HG03442 (cell line): ENCODE results near the gene DGKQ.
"Not testable (repeated sequence)": the region's sequence is repeated elsewhere in the genome, so short reads cannot be mapped to it uniquely, and the experiment has no call there.

Experiments used
- ATAC-seq: cut with Tn5 transposase; IDR thresholded peaks from one replicate; pipeline ENCODE4 v1.9.1; 2021; ENCODE audit warnings: mild to moderate bottlenecking, moderate library complexity; ENCODE audit not compliant: unreplicated experiment

The DGKQ gene

DNA sequence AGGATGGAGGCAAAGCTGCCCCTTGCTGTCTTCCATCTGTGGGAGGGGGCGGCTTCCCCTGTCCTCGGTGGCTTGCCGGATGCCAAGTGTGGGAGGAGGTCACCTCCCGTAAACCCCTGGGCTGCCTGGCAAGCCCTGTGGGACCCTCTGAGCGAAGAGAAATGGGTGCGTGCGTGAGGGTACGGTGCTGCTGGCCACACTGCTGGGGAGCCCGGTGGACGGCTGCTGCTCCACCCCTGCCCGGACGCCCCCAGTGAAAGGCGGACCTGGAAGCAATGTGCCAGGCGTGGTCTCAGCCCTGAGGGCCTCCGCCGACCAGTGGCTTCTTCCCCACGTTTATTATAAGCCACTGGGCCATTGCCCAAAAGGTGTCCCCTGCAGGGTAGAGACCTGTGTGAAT, 8.9 kb upstream of the DGKQ start:
- ATAC-seq, result no peak

DNA sequence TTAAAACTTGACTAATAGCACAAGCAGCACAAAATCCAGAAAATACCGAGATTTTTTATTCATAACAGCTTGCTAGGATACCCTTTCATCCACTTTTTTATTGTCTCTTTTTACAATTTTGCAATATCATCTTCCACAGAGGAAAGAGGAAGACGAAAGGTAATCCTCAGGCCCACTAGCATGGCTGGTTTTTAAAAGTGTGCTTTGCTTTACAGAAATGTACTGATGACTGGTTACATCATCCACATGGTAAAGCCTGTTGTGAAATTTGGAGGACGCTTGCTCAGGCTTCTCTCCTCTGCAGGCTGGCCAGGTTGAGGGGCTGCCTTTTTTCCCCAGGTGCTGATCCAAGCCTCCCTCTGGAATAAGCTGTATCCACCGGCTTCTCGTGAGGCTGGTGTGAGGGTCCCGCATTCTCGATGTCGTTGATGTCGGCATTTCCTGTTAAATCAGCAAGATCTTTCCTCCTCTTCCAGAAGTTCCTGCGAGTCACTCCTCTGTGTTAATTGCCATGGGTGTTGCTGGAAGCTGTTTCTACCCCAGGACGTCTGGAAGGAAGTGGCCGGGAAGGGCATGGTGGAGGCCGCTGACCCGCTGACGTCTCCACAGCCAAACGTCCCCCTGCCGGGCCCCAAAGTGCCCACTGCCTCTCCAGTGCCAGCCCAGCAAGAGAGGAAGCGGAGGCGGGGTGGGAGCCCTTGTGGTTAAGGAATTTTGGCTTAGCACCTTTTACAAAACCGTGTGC, 5.8 kb upstream of the DGKQ start:
- no peak for ATAC-seq

DNA sequence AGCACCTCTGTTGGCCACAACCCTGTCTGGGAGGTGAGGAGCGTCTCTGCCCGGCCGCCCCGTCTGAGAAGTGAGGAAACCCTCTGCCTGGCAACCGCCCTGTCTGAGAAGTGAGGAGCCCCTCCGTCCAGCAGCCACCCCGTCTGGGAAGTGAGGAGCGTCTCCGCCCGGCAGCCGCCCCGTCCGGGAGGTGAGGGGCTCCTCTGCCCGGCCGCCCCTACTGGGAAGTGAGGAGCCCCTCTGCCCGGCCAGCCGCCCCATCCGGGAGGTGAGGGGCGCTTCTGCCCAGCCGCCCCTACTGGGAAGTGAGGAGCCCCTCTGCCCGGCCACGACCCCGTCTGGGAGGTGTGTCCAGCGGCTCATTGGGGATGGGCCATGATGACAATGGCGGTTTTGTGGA, 2.6 kb upstream of the DGKQ start:
- not testable (repeated sequence) for ATAC-seq

DNA sequence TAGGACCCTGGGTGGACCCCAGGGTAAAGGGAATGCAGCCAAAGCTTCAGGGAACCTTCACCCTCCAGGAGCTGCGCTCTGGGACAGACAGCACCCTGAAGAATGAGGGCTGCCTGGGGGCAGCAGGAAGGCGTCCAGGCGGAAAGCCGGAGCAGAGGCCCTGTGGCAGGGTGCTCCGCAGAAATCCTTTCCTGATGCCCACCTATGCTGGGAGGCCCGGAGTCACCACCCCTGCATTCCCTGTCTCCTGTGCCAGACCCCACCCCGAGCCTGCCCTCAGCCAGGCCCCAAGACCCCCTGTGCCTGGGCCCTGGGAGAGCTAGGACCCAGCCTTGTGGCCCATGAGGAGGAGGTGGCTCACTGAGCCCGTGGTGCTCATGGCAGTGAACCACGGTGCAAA, 1.3 kb upstream of the DGKQ start:
- ATAC-seq, result no peak

DNA sequence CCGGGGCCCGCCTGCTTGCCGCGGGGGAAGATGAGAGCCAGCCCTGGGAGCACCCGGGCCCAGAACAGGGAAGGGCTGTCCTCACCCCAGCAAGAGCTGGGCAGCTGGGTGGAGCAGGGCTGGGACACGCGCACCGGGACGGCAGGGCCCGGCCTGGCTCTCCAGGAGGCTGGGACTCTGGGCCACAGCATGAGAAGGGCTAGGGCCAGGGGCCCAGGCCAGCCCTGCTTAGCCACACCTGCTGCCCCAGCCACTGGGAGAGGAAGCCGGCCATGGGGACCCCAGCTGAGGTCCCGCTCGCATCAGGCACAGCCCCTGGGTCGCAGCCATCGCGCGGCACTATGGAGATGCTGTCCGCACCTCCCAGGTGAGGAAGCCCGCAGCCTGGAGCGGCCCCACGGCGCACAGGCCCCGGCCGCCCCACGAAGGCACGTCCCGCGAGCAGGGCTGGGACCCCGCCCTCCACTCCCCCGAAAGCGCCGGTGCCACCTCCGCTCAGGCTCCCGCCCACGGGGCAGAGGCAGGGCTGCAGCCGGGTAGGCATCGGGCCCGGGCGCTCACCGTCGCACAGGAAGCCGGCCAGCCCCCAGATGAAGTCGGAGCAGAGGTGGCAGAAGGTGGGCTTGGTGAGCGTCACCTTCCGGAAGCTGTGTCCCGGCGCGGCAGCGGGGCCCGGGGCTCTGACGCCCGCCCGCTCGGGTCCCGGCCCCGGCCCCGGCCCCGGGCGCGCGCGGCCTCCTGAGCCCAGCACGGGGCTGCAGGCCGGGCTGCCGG, 531 bp downstream of the DGKQ start:
- peak; percentile 30 for ATAC-seq

DNA sequence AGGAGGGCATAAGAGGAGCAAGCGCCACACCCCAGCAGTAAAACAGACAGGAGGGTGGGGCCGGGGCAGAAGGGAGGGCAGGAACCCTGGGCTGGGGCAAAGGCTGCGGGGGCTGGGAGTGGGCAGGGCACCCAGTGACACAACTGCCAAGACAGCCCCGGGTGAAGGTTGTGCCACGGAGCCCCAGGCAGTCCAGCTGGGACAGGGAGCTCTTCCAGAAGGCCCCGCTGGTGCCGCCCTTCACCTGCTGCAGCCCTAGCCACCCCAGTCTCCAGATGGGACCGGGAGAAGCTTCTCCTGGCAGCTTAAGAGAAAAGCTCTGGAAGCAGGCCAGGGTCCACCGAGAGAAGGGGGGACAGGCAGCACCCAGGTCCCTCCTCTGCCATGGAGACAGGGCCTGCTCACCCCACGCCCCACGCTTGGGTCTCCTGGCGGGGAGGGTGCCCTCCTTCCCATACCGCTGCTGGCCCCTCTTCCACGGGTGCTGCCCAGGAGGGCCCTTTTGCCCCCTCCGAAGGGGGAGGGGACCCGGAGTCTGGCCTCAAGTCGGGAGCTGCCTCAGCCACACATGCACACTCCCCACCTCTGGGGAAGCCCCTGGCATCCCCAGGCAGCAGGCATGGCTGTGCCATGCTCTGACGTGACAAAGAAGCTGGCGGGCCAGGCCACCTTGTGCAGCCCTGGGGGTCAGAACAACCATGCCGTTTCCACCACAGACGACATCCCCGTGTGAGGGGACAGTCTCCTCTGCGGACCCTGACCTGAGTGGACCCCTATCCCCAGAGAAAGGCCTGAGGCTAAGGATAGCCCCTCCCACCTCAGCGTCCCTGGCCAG, 1.5 kb downstream of the DGKQ start:
- ATAC-seq, result no peak

DNA sequence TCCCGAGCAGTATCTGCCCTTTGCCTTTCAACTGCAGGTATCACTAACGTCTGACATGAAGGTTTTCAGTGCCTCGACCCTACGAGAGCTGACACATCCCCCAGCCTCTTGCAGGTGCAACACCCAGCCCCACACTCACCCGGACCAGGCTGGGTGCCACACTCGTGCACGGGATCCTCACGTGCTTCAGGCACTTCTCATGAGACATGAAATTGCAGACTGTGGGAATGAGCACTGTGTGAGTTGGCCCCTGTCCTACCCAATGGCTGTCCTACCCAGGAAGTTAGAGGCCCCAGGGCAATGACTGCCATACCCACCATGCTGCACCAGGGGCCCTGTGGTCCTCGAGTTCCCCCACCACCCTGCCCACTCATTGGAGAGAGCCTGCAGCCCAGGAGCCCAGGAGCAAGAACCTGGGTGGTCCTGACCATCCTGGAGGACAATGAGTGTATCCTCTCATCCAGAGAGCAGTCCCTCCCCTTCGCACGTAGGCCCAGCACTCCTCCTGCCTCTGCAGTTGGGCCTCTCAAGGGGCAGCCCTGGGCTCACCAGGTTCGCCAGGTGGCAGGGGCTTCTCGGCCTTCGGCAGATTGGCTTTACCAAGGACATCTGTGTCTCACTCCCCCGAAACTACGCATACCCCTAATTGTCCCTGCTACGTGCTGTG, 2.4 kb downstream of the DGKQ start:
- no peak for ATAC-seq

DNA sequence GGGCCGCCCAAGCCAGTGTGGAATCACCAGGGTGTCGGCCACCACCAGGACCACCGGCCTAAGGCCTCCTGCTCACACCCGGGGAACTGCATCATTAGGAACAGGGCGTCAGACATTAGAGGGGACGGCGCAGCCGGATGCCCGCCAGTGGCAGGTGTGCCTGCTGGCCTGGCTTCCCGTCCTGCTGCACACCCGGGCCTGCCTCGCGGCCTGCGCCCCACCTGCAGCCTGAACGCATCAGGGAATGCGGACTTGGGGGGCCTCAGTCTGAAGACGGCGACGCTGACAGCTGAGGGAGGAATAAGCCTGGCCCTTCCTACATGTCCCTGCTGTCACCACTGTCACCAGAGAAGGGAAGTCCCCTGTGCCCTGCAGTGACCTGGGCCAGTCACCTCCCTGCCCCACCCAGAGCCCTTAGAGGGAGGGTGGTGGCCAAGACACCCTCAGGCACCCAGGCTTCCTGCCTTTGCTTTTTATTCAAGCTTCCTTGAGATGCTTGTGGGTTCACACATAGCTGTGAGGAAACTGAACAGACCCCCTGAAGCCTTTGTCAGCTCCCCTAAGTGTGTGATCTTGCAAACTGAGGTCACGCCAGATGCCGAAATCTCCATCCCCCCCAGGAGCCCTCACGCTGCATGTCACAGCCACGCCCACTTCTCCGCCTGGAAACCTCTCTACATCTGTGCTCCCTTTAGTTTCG, 3.2 kb downstream of the DGKQ start:
- ATAC-seq, result no peak

DNA sequence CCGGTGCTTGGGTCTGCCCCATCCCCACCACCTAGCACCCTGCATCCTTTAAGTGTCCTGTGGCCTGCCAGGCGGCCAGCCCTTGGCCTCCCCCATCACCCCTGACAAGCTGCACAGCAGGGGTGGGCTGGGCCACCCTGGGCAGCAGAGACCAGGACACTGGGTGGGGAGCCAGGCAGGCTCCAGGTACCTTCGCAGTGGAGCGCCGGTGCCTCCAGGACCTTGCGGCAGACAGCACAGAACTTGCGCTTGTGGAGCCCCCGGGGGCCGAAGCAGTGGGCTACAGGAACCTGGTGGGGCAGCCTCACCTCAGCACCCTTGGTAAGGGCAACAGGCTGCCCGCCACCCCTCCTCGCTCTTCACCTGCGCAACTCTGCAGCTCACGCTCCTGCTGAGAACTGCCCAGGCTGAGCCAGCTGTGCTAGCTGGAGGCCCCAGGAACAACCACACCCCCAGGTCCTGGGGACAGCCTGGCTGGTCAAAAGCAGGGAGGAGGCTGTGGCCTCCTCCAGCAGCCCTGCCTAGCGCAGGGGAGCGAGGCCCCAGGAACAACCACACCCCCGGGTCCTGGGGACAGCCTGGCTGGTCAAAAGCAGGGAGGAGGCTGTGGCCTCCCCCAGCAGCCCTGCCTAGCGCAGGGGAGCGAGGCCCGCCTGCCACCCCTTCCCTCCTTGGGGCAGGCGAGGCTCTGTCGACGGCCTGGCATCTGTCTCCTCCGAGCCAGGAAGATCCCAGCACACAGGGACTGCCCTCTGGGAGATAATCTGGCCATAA, 4.6 kb downstream of the DGKQ start:
- no peak for ATAC-seq

DNA sequence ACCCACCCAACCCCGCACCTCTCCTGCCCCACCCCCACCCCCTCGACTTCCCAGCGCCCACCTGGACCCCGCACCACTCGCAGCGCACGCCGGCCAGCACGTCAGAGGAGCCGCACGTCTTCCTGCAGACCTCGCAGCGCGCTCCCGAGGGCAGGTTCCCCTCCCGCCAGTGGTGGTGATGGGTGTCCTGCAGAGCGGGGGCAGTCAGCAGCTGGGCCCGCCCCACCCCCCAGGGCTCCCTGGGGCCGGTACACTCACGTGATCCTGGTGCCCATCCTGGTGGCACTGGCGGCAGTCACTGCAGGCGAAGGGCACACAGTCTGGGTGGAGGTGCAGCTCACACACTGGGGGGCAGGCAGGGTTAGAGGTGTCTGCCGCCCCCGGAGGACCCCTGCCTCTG, 5.1 kb downstream of the DGKQ start:
- no peak for ATAC-seq

DNA sequence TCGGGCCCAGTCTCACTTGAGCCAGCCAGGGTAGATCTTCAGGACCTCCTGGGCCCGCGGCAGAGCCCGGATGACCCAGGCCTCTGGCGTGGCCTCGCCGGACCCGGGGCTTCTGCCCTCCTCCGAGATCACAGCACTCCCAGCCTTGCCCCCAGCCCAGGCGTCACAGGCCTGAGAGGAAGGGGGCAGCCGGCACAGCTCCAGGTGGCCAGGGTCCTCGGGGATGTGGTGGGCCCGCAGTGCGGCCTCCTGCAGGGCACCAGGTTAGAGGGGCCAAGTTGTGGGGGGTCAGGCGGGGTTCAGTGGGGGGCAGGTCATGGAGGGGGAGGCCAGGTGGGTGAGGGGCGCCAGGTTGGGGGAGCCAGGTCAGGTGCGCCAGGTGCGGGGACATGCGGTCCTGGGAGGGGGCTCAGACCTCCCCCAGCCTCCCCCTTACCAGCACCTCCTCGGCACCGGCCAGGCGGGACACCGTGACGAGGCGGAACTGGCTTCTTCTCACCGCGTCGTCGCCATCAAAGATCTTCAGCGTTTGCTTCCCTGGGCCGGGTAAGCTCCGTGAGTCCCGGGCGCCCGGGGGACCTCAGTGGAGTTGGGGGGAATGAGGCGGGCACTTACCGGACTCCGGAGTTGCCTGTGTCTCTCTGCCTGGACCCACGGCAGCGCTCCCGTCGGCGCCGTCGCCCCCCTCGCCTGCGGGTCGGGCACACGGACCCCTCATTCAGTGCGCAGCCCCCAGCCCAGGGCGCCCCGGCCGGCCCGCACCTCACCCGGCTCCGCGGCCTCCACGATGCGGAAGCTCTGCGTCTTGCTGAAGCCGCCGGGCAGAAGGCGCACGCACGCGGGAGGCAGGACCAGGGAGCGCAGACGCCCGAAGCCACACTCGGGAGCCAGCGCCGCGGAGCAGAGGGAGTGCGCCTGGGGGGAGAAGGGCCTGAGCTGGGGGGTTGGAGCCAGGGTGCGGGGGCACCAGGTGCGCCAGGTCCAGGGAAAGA, 6.0 kb downstream of the DGKQ start:
- ATAC-seq, result no peak

DNA sequence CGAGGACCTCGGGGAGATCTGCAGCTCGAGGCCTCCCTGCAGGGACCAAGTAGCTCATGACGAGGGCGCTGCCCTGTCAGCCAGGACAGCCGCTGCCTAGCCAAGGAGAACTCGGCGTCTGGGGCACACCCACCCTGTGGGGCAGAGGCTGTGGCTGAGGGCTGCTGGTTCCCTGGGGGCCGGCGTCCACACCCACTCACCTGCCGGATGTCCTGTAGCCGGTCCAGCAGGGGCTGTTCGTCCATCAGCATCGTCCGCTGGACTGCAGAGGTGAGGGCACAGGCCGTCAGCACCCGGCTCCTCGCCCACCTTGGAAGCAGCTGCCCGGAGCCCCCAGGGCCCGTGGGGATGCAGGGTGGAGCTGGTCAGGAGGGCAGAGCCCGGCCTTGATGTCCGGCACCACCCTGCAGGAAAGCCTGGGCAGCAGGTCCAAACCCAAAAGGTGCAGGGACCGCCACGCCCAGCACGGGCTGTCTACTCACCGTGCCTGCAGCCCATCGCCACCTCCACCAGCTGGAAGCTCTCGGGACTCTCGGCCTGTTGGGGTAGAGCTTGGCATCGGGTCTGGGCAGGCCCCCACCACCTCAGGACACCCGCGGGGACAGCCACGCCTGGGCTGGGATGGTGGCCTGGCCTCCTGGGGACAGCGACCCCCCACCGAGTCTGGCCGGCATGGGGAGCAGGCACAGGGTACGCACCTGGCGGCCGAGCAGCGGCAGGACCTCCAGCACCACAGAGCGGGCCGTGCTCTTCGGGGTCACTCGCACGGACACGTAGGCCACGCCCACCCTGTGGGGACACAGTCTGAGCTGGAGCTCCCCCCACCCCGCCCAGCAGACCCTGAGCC, 6.9 kb downstream of the DGKQ start:
- ATAC-seq, result no peak

DNA sequence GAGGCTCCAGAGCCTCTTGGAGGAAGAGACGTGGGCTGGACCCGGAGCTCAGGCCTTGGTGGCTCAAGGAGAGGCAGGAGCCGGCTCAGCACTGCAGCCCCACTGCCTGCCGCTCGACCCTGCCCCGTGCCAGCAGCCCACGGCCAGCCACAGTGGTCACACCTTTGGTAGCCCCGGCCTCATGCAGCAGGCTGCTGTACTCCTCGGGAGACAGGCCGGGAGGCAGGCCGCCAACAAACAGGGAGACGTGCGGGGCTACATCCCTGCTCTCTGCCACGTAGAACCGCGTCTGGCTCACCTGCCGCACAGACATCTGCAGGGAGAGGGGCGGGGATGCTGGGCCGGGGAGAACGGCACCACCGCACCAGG, 7.6 kb downstream of the DGKQ start:
- no peak for ATAC-seq

DNA sequence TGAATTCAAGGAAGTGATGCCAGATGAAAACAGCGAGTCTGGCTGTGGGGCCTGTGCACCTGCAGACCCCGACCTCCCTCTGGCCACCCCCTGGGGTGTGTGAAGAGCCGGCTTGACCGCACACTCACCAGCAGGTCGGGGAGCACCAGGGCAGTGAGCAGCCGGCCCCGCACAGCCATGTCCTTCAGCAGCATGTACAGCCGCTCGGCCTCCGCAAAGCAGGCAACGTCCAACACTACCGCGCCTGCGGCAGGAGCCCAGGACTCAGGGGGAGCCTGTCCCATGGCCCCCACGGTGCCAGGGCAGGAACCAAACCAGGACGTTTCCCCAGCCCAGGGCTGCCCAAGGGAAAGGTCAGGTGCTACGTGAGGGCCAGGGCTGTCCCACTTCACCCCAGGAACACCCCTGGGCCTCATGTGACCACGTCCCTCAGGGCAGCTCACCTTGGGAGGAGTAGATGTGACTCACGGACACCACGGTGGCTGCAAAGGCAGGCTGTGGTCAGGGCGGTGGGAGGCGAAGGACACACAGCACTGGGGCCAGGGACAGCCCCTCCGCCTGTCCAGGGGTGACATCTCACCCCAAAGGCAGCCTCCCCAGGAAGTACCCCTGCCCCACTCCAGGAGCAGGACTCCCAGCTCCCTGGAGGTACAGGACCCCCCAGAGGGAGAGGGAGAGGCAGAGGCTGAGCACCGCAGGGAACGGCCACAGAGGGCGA, 8.2 kb downstream of the DGKQ start:
- no peak for ATAC-seq

DNA sequence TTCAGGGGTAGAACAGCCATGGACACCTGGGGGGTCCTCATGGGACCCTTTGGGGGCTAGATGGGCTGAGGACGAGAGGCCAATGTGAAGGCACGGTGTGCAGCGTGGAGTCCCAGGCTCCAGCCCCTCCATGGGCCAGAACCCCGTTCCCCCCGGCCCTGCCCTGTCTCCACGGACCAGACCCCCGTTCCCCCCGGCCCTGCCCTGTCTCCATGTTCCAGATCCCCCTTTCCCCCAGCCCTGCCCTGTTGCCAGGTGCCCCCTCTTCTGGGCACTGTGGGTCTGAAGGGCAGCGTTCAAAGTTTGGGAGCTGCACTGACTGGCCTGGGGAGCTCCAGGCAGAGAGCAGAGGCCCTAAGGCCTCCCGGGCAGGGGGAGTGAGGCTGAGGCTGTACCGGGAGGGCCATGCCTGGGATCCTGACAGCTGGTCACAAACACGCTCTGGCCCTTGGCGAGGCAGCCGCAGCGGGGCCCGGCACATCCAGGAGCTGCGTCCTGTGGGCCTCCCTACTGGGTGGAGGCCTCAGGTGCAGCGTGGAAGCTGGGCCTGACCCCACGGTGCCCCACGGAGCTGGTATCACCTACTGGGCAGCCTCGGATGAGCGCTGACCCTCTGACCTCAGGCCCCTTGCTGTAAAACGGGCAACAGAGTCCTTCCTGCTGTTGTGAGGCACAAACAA, 8.9 kb downstream of the DGKQ start:
- no peak for ATAC-seq
